GOT3 (cell line): ENCODE data around the gene GATA1.

ENCODE experiments used
- DNase-seq: peaks from one replicate; lab custom pipeline; 2025; ENCODE audit warnings: mixed read lengths; lab: John Stamatoyannopoulos, UW

GATA1 gene

GRCh38 chrX:48786341-48786800, at the start of gene GATA1:
GATA1 (plus strand) TSS chrX:48786590; CDS start chrX:48791110, 4,520 bp downstream.
- DNase-seq: no peak

GRCh38 chrX:48736878-48737212, 49.5 kb upstream of the GATA1 start:
- DNase-seq: no peak

GRCh38 chrX:48737213-48737938, 49.0 kb upstream of the GATA1 start:
- peak; percentile 60 for DNase-seq

- DNase-seq: no peak
Observed at GRCh38 chrX:48737940-48738339, 48.5 kb upstream of the GATA1 start.

- DNase-seq: no peak
Observed at GRCh38 chrX:48741834-48742233, 44.6 kb upstream of the GATA1 start.

- no peak for DNase-seq
Observed at GRCh38 chrX:48745222-48745621, 41.2 kb upstream of the GATA1 start.

GRCh38 chrX:48747415-48748016, 38.9 kb upstream of the GATA1 start:
- DNase-seq: no peak

- DNase-seq: no peak
Observed at GRCh38 chrX:48749182-48749581, 37.2 kb upstream of the GATA1 start.

GRCh38 chrX:48751343-48751742, 35.0 kb upstream of the GATA1 start:
- DNase-seq: no peak

- DNase-seq: no peak
Observed at GRCh38 chrX:48752498-48752897, 33.9 kb upstream of the GATA1 start.

- DNase-seq: no peak
Observed at GRCh38 chrX:48753708-48754228, 32.6 kb upstream of the GATA1 start.

- no peak for DNase-seq
Observed at GRCh38 chrX:48754238-48754637, 32.2 kb upstream of the GATA1 start.

GRCh38 chrX:48761674-48762471, 24.5 kb upstream of the GATA1 start, which contains the start of gene GLOD5:
GLOD5 (plus strand) TSS chrX:48761747; CDS start chrX:48761791, 44 bp downstream.
- DNase-seq: no peak

GRCh38 chrX:48769230-48769629, 17.2 kb upstream of the GATA1 start:
- no peak for DNase-seq

- DNase-seq: no peak
Observed at GRCh38 chrX:48770296-48770695, 16.1 kb upstream of the GATA1 start.

- no peak for DNase-seq
Observed at GRCh38 chrX:48772602-48773001, 13.8 kb upstream of the GATA1 start.

- DNase-seq: no peak
Observed at GRCh38 chrX:48776818-48777439, 9.5 kb upstream of the GATA1 start.

- DNase-seq: no peak
Observed at GRCh38 chrX:48779399-48779798, 7.0 kb upstream of the GATA1 start.

GRCh38 chrX:48781705-48782104, 4.7 kb upstream of the GATA1 start:
- no peak for DNase-seq

GRCh38 chrX:48782216-48782615, 4.2 kb upstream of the GATA1 start:
- no peak for DNase-seq

GRCh38 chrX:48782795-48783194, 3.6 kb upstream of the GATA1 start:
- no peak for DNase-seq

GRCh38 chrX:48784726-48785125, 1.7 kb upstream of the GATA1 start:
- no peak for DNase-seq
